Upper lobe of right lung (tissue), 1 donor: ENCODE measurements around the gene SUN2. TPM values are rescaled to one million over a fixed set of nuclear protein-coding genes. Genes with fewer than 3 reads are reported as not detected.

Experiments used
- ATAC-seq: fragments of 200-7000 bp; cut with Tn5 transposase; one replicate; pipeline ENCODE4 v1.9.1; 2020; ENCODE audit warnings: mild to moderate bottlenecking, moderate library complexity
- DNase-seq: peaks from one replicate; pipeline ENCODE4 v3.0.0-alpha.2; 2020
- H3K27ac ChIP-seq: fragments of 200-600 bp; one replicate; pipeline ENCODE4 v1.8.0; 2022
- H3K27me3 ChIP-seq: fragments of 200-600 bp; one replicate; pipeline ENCODE4 v1.8.0; 2022; ENCODE audit warnings: mild to moderate bottlenecking
- H3K36me3 ChIP-seq: fragments of 200-600 bp; one replicate; pipeline ENCODE4 v1.8.0; 2022
- H3K4me1 ChIP-seq: fragments of 200-600 bp; one replicate; pipeline ENCODE4 v1.8.0; 2022
- H3K4me3 ChIP-seq: fragments of 200-600 bp; one replicate; pipeline ENCODE4 v1.8.0; 2022; ENCODE audit warnings: mild to moderate bottlenecking
- H3K9me3 ChIP-seq: fragments of 200-600 bp; one replicate; pipeline ENCODE4 v1.8.0; 2022
- CTCF ChIP-seq: fragments of 200-600 bp; IDR thresholded peaks from one replicate; pipeline ENCODE4 v1.8.0; 2022; ENCODE audit warnings: antibody characterized with exemption
- intact Hi-C: fragments of 100-400 bp; cut with DNase I; formaldehyde crosslinking; loops from one replicate; pipeline ENCODE4 v1.11.0; 2022
- total RNA-seq: library from RNA; stranded (reverse); fragmentation: NEBNext Ultra II Directional; extraction: Animal tissue kit (Norgen Biotek cat#: 25700); gene quantifications from one replicate; pipeline ENCODE4 v1.2.1, GENCODE V29; 2021
- donor health status: DM: no; HTN: yes; CAD: no; lungs with severe emphysema.

The SUN2 gene
- total RNA-seq, 1 donor from 2014 or later: 242 TPM

- no peak overlapping the region for H3K27ac ChIP-seq
- TF ChIP-seq CTCF: no peak
- DNase-seq (no peak), ATAC-seq (peak; percentile 49)
- intact Hi-C loops: no loop called here
- H3K4me1 ChIP-seq: peaks cover 14% of the 10 kb centered on the region
- peaks cover 70% of the 10 kb centered on the region for H3K36me3 ChIP-seq
- H3K4me3 ChIP-seq: no peak overlapping the region
- no peaks in the 10 kb centered on the region for H3K27me3 ChIP-seq
- H3K9me3 ChIP-seq: no peaks in the 10 kb centered on the region
Observed at GRCh38 chr22:38735465-38736256, 20.1 kb downstream of the SUN2 start.

GRCh38 chr22:38735126-38735464, 20.7 kb downstream of the SUN2 start:
- H3K27ac ChIP-seq: no peak overlapping the region
- DNase-seq: no peak
- peaks cover 70% of the 10 kb centered on the region for H3K36me3 ChIP-seq
- intact Hi-C loops: no loop called here
- H3K4me3 ChIP-seq: no peak overlapping the region
- H3K9me3 ChIP-seq: no peaks in the 10 kb centered on the region
- no peak for TF ChIP-seq CTCF
- H3K27me3 ChIP-seq: no peaks in the 10 kb centered on the region
- ATAC-seq: no peak
- H3K4me1 ChIP-seq: peaks cover 14% of the 10 kb centered on the region

GRCh38 chr22:38734421-38735100, 21.2 kb downstream of the SUN2 start:
- no peaks in the 10 kb centered on the region for H3K27me3 ChIP-seq
- H3K36me3 ChIP-seq: peaks cover 70% of the 10 kb centered on the region
- no peak for TF ChIP-seq CTCF
- no peak overlapping the region for H3K4me3 ChIP-seq
- intact Hi-C loops: no loop called here
- H3K27ac ChIP-seq: peak overlapping the region; percentile 2
- H3K9me3 ChIP-seq: no peaks in the 10 kb centered on the region
- peaks cover 14% of the 10 kb centered on the region for H3K4me1 ChIP-seq
- DNase-seq: peak; percentile 51
- ATAC-seq: no peak

DNA sequence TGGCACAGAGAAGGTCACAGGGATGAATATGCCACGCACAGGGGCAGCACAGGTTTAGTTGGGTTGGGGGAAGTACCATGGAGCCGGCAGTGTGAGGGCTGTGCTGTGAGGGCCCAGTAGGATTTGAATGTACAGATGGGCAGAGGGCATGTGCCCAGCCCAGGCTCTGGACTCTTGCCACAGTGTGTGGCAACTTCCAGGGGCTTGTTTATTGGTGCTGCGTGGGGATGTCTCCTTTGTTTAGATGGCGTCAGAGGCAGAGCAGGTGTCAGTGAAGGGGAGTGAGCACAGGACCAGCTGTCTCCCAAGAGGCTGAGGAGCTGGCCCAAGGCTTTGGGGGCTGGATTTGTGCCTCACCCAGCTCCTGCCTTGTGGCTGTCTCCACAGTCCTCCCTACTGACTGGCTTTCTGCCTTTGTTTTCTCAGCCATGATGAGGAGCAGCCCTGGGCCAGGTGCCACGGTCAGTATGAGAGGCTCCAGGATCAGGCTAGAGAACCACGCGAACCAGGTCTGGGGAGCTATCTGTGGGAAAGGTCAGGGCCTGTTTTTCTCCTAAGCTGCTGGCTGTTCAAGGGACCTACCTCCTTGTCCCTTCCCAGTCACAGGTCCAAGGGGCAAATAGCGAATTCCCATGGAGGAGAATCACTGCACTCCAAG, 21.9 kb downstream of the SUN2 start:
- TF ChIP-seq CTCF: no peak
- peak; percentile 22 for ATAC-seq
- Histone ChIP-seq H3K4me3 (no peak overlapping the region), H3K9me3 (no peaks in the 10 kb centered on the region), H3K36me3 (peaks cover 70% of the 10 kb centered on the region), H3K27me3 (no peaks in the 10 kb centered on the region), H3K4me1 (peaks cover 14% of the 10 kb centered on the region), H3K27ac (peak overlapping the region; percentile 2)
- intact Hi-C loops: no loop called here
- DNase-seq: peak; percentile 76

GRCh38 chr22:38733329-38733723, 22.5 kb downstream of the SUN2 start:
- peak; percentile 56 for ATAC-seq
- H3K27ac ChIP-seq: no peak overlapping the region
- peak; percentile 66 for TF ChIP-seq CTCF
- H3K27me3 ChIP-seq: no peaks in the 10 kb centered on the region
- H3K36me3 ChIP-seq: peaks cover 70% of the 10 kb centered on the region
- peak; percentile 71 for DNase-seq
- H3K4me1 ChIP-seq: peaks cover 14% of the 10 kb centered on the region
- H3K4me3 ChIP-seq: no peak overlapping the region
- H3K9me3 ChIP-seq: no peaks in the 10 kb centered on the region
- intact Hi-C loops: no loop called here
